HepG2 (cell line): Measurements from ENCODE around the gene MRGPRG. TPM values are rescaled to one million over a fixed set of nuclear protein-coding genes. Genes with fewer than 3 reads are reported as not detected.

Experiments
- ATAC-seq: fragments of 200-7000 bp; cut with Tn5 transposase; 3 replicates; pipeline ENCODE4 v1.9.1; 2020; ENCODE audit warnings: mild to moderate bottlenecking, moderate library complexity
- BruUV-seq: library from RNA; stranded (reverse); fragments of 400-500 nt; replicated peaks from 2 replicates; lab custom pipeline; 2021; lab: Mats Ljungman, UMichigan
- CTCF ChIA-PET: fragments of 300-600 bp; formaldehyde crosslinking; extraction: SDS; loops from one replicate; lab custom pipeline; 2021; ENCODE audit warnings: low total read pairs, inconsistent platforms, low intra/inter-chr PET ratio; lab: Yijun Ruan, JAX
- POLR2A ChIA-PET: fragments of 350-600 bp; sonication (Branson Sonifier 250); formaldehyde crosslinking; loops from one replicate; lab custom pipeline; 2020; ENCODE audit warnings: antibody characterized with exemption, inconsistent platforms; lab: Yijun Ruan, JAX
- DNase-seq: peaks from one replicate; pipeline ENCODE4 v3.0.0-alpha.2; 2015; ENCODE audit warnings: low spot score
- FAIRE-seq: peaks from 3 replicates; lab custom pipeline; 2011; peaks lifted over from hg19 to GRCh38; lab: Jason Lieb, UNC
- H2AFZ ChIP-seq: one replicate; pipeline ENCODE4 v1.6.1; 2011; ENCODE audit warnings: low read length, inconsistent platforms
- H3K27ac ChIP-seq: fragments of 300-600 bp; 3 replicates; pipeline ENCODE4 v1.8.0; 2011; ENCODE audit warnings: mixed run types, mild to moderate bottlenecking, mixed read lengths, low read length, inconsistent platforms; ENCODE audit not compliant: insufficient read depth; ENCODE audit errors: extremely low read length
- H3K27me3 ChIP-seq, 2 experiments: fragments of 200-600 bp in 1 of 2; 2 replicates in 1 of 2; 3 replicates in 1 of 2; pipeline versions ENCODE4 v1.6.0 to v1.8.0; 2011; ENCODE audit warnings: low read length in 2 of 2, mild to moderate bottlenecking in 2 of 2, moderate library complexity in 2 of 2, inconsistent platforms in 1 of 2; ENCODE audit not compliant: insufficient read depth in 2 of 2, control insufficient read depth in 1 of 2
- H3K36me3 ChIP-seq, 2 experiments: fragments of 200-600 bp in 1 of 2; replicated peaks in 1 of 2; 2 replicates in 1 of 2; 3 replicates in 1 of 2; pipeline versions ENCODE4 v1.5.1 to v1.8.0; 2011; ENCODE audit warnings: low read length in 2 of 2, inconsistent platforms in 1 of 2; ENCODE audit not compliant: insufficient read depth in 2 of 2, control insufficient read depth in 1 of 2
- H3K4me1 ChIP-seq: 2 replicates; pipeline ENCODE4 v1.5.1; 2012; ENCODE audit warnings: low read length, inconsistent platforms; ENCODE audit not compliant: insufficient read depth
- H3K4me2 ChIP-seq: 2 replicates; pipeline ENCODE4 v1.6.0; 2011; ENCODE audit warnings: low read depth, low read length, inconsistent platforms
- H3K4me3 ChIP-seq, 3 experiments: fragments of 200-600 bp in 1 of 3; sonication (generic), shearing (Covaris generic) in 1 of 3; replicated peaks in 1 of 3; 2 replicates each; pipeline ENCODE4 v1.5.1; 2011 to 2016; ENCODE audit warnings: low read length in 3 of 3, inconsistent platforms in 2 of 3, low read depth in 2 of 3, mild to moderate bottlenecking in 2 of 3, control low read depth in 1 of 3, mixed read lengths in 1 of 3; ENCODE audit not compliant: insufficient read depth in 1 of 3
- H3K79me2 ChIP-seq: one replicate; pipeline ENCODE4 v1.6.1; 2011; ENCODE audit warnings: low read length, inconsistent platforms; ENCODE audit not compliant: insufficient read depth
- H3K9ac ChIP-seq: 2 replicates; pipeline ENCODE4 v1.6.0; 2011; ENCODE audit warnings: mild to moderate bottlenecking, low read depth, low read length, inconsistent platforms; ENCODE audit not compliant: insufficient read depth
- H3K9me3 ChIP-seq: 2 replicates; pipeline ENCODE4 v1.5.1; 2012; ENCODE audit warnings: mild to moderate bottlenecking, low read length
- H4K20me1 ChIP-seq: 2 replicates; pipeline ENCODE4 v1.6.0; 2011; ENCODE audit warnings: inconsistent platforms, mild to moderate bottlenecking, low read length, moderate library complexity; ENCODE audit not compliant: insufficient read depth
- CBFB ChIP-seq: sonication (generic); formaldehyde crosslinking; IDR thresholded peaks from 2 replicates; pipeline ENCODE4 v1.4.0; 2020; ENCODE audit warnings: missing genetic modification reagents
- FUBP1 ChIP-seq: sonication (generic); formaldehyde crosslinking; IDR thresholded peaks from 2 replicates; pipeline ENCODE4 v1.5.1; 2020; ENCODE audit warnings: missing genetic modification reagents, mild to moderate bottlenecking, borderline replicate concordance
- HNRNPK ChIP-seq: fragments of 200-400 bp; formaldehyde crosslinking; IDR thresholded peaks from 2 replicates; pipeline ENCODE4 v1.6.1; 2018; ENCODE audit warnings: low read length, low read depth, moderate library complexity, mild to moderate bottlenecking; ENCODE audit not compliant: poor library complexity, severe bottlenecking
- REL ChIP-seq: sonication (generic); formaldehyde crosslinking; conservative IDR thresholded peaks from 2 replicates; pipeline ENCODE4 v1.8.0; 2022; ENCODE audit warnings: mild to moderate bottlenecking, missing genetic modification reagents, moderate library complexity
- RORA ChIP-seq: sonication (generic); formaldehyde crosslinking; IDR thresholded peaks from 2 replicates; pipeline ENCODE4 v1.5.0; 2020; ENCODE audit warnings: mild to moderate bottlenecking, missing genetic modification reagents, moderate library complexity
- ZNF543 ChIP-seq: sonication (generic); formaldehyde crosslinking; IDR thresholded peaks from 2 replicates; pipeline ENCODE4 v1.4.0; 2020; ENCODE audit warnings: mild to moderate bottlenecking, missing genetic modification reagents
- ZNF646 ChIP-seq: sonication (generic); formaldehyde crosslinking; IDR thresholded peaks from 2 replicates; pipeline ENCODE4 v1.9.0; 2021; ENCODE audit warnings: mild to moderate bottlenecking, missing genetic modification reagents
- ZNF841 ChIP-seq: sonication (generic); formaldehyde crosslinking; IDR thresholded peaks from 2 replicates; pipeline ENCODE4 v1.8.1; 2023; ENCODE audit warnings: missing genetic modification reagents, borderline replicate concordance
- WGBS: methylation state at CpG from one replicate; pipeline ENCODE4 v1.1.6; 2017; ENCODE audit warnings: low lambda C conversion rate; 5-methylcytosine and 5-hydroxymethylcytosine counted together
- in situ Hi-C: cut with HindIII; loops from 2 replicates; pipeline ENCODE4 v1.10.0; 2017; ENCODE audit warnings: low pct_unique_long_range_greater_than_20kb; ENCODE audit not compliant: extremely low pct_ligation_motif_present
- intact Hi-C: fragments of 100-400 bp; cut with micrococcal nuclease; formaldehyde crosslinking; loops from one replicate; pipeline ENCODE4 v1.10.0; 2022; ENCODE audit not compliant: unreplicated experiment
- polyA plus RNA-seq, 8 experiments: library from polyadenylated mRNA; depleted of rRNA in 3 of 8; stranded (reverse) in 7 of 8; unstranded in 1 of 8; fragments of >200 nt; fragmentation: Illumina TruSeq in 4 of 8; extraction: Trizol in 4 of 8; gene quantifications; 2 replicates each; pipeline versions ENCODE4 v1.2.1 to v1.2.3, GENCODE V29; 2011 to 2016; ENCODE audit warnings: low read depth in 4 of 8, missing spikeins in 1 of 8, mixed read lengths in 1 of 8; ENCODE audit not compliant: insufficient read depth in 1 of 8
- total RNA-seq, 5 experiments: library from RNA; depleted of rRNA; stranded (reverse); fragments of >200 nt; fragmentation: Illumina TruSeq; extraction: Trizol; gene quantifications; 2 replicates each; pipeline ENCODE4 v1.2.3, GENCODE V29; 2016; ENCODE audit warnings: low read depth in 1 of 5

The MRGPRG gene
- total and polyA plus RNA-seq, 2 of the 13 experiments (the other 11 are each of a cell fraction or from before 2014, with no cell fraction given), result not detected

GRCh38 chr11:3229673-3230630 lies 11.3 kb upstream of the MRGPRG start:
- Histone ChIP-seq H3K27me3 (peaks cover 17 to 83% of the 10 kb centered on the region in 2 experiments), H2AFZ (no peak overlapping the region), H3K4me3 (no peak overlapping the region), H3K36me3 (no peaks in the 10 kb centered on the region), H3K4me2 (no peak overlapping the region), H3K9ac (no peak overlapping the region), H3K79me2 (no peaks in the 10 kb centered on the region), H3K27ac (no peak overlapping the region), H4K20me1 (no peaks in the 10 kb centered on the region), H3K9me3 (no peaks in the 10 kb centered on the region), H3K4me1 (no peaks in the 10 kb centered on the region)
- FAIRE-seq (no peak), ATAC-seq (no peak), DNase-seq (no peak)
- in situ Hi-C loops, result no loop called here
- no TSS peak for BruUV-seq
- ChIA-PET CTCF (no interaction called here), POLR2A (no interaction called here)
- intact Hi-C loops, result no loop called here
- TF ChIP-seq ZNF543 (no peak), ZNF646 (no peak), FUBP1 (no peak), RORA (no peak), REL (no peak), HNRNPK (no peak), ZNF841 (CRISPR knock-in tag) (no peak), CBFB (CRISPR knock-in tag) (no peak)
- WGBS, result 0% methylated on average over 1 of the region's 21 CpGs
